ENCODE data around the gene SLC15A1. TPM values are rescaled to one million over a fixed set of nuclear protein-coding genes. Genes with fewer than 3 reads are reported as not detected.

Gene SLC15A1
- total and polyA plus RNA-seq, 3 experiments from 2014 or later: not detected

Other genes starting within 250 kb of the SLC15A1 start
- gene STK24, start 175.6 kb downstream of the SLC15A1 start, total RNA-seq: 100 to 1,000 TPM; 149 to 150 TPM
- gene STK24, start 175.6 kb downstream of the SLC15A1 start, polyA plus RNA-seq: 63.6 TPM
- 10 to 100 TPM; 35.4 to 38.9 TPM for gene DOCK9, start 225.4 kb upstream of the SLC15A1 start, total RNA-seq
- 23.9 TPM for gene DOCK9, start 225.4 kb upstream of the SLC15A1 start, polyA plus RNA-seq

Data from CD8-positive, alpha-beta memory T cell (primary cell).